Nephron (organoid): ENCODE measurements around the gene NHS.

Source experiments
- H3K27ac Mint-ChIP-seq, 3 experiments: 2 replicates each; pipeline ENCODE4 v1.8.0; 2020; ENCODE audit warnings: mixed read lengths in 3 of 3, mild to moderate bottlenecking in 2 of 3, moderate library complexity in 1 of 3
- H3K27me3 Mint-ChIP-seq: 2 replicates; pipeline ENCODE4 v1.8.0; 2021; ENCODE audit warnings: low read depth, mild to moderate bottlenecking, moderate library complexity, mixed read lengths
- H3K36me3 Mint-ChIP-seq: 2 replicates; pipeline ENCODE4 v1.8.0; 2020; ENCODE audit warnings: low read depth, mixed read lengths
- H3K4me1 Mint-ChIP-seq: 2 replicates; pipeline ENCODE4 v1.8.0; 2020; ENCODE audit warnings: mixed read lengths
- H3K4me3 Mint-ChIP-seq, 3 experiments: 2 replicates each; pipeline ENCODE4 v1.8.0; 2020; ENCODE audit warnings: mild to moderate bottlenecking in 3 of 3, mixed read lengths in 3 of 3, moderate library complexity in 2 of 3
- H3K9me3 Mint-ChIP-seq: 2 replicates; pipeline ENCODE4 v1.8.0; 2020; ENCODE audit warnings: mixed read lengths
- CTCF ChIP-seq, 3 experiments: fragments of 200-600 bp; sonication (generic); IDR thresholded peaks; one replicate each; pipeline ENCODE4 v1.5.0; 2021; ENCODE audit warnings: antibody characterized with exemption in 3 of 3; ENCODE audit not compliant: unreplicated experiment in 3 of 3

The NHS gene

GRCh38 chrX:17368002-17368401, 7.0 kb upstream of the NHS start:
- peaks cover 21% of the 10 kb centered on the region for H3K27me3 Mint-ChIP-seq
- no peak overlapping the region for H3K4me3 Mint-ChIP-seq
- H3K4me1 Mint-ChIP-seq: peaks cover 43% of the 10 kb centered on the region
- TF ChIP-seq CTCF (IDR thresholded peaks at IDR 0.05; ENCODE audit: unreplicated experiment in 3 of 3): no peak
- H3K27ac Mint-ChIP-seq: peak overlapping the region; percentile 13 to 50 (median 41)
- H3K9me3 Mint-ChIP-seq: no peaks in the 10 kb centered on the region
- no peaks in the 10 kb centered on the region for H3K36me3 Mint-ChIP-seq

GRCh38 chrX:17369309-17369708, 5.7 kb upstream of the NHS start:
- H3K4me3 Mint-ChIP-seq: no peak overlapping the region
- H3K36me3 Mint-ChIP-seq: no peaks in the 10 kb centered on the region
- peaks cover 21% of the 10 kb centered on the region for H3K27me3 Mint-ChIP-seq
- TF ChIP-seq CTCF (IDR thresholded peaks at IDR 0.05; ENCODE audit: unreplicated experiment in 3 of 3): no peak
- H3K9me3 Mint-ChIP-seq: no peaks in the 10 kb centered on the region
- peak overlapping the region; percentile 41 to 69 (median 66) for H3K27ac Mint-ChIP-seq
- peaks cover 55% of the 10 kb centered on the region for H3K4me1 Mint-ChIP-seq

GRCh38 chrX:17370191-17370590, 4.8 kb upstream of the NHS start:
- no peak for TF ChIP-seq CTCF (IDR thresholded peaks at IDR 0.05; ENCODE audit: unreplicated experiment in 3 of 3)
- H3K4me1 Mint-ChIP-seq: peaks cover 62% of the 10 kb centered on the region
- no peak overlapping the region for H3K4me3 Mint-ChIP-seq
- no peaks in the 10 kb centered on the region for H3K9me3 Mint-ChIP-seq
- H3K36me3 Mint-ChIP-seq: no peaks in the 10 kb centered on the region
- peaks cover 27% of the 10 kb centered on the region for H3K27me3 Mint-ChIP-seq
- peak overlapping the region in 2 of 3 experiments; percentile 41 to 53 for H3K27ac Mint-ChIP-seq

- H3K9me3 Mint-ChIP-seq: no peaks in the 10 kb centered on the region
- peaks cover 32% of the 10 kb centered on the region for H3K27me3 Mint-ChIP-seq
- TF ChIP-seq CTCF (IDR thresholded peaks at IDR 0.05; ENCODE audit: unreplicated experiment in 3 of 3): no peak
- H3K36me3 Mint-ChIP-seq: no peaks in the 10 kb centered on the region
- H3K27ac Mint-ChIP-seq: peak overlapping the region in 1 of 3 experiments; percentile 97
- peak overlapping the region in 1 of 3 experiments; percentile 65 for H3K4me3 Mint-ChIP-seq
- peaks cover 62% of the 10 kb centered on the region for H3K4me1 Mint-ChIP-seq
Measured at GRCh38 chrX:17372052-17372451, 2.9 kb upstream of the NHS start.

- TF ChIP-seq CTCF (IDR thresholded peaks at IDR 0.05; ENCODE audit: unreplicated experiment in 3 of 3): no peak
- H3K27me3 Mint-ChIP-seq: peaks cover 45% of the 10 kb centered on the region
- H3K4me3 Mint-ChIP-seq: peak overlapping the region in 2 of 3 experiments; percentile 90 to 91
- H3K36me3 Mint-ChIP-seq: no peaks in the 10 kb centered on the region
- H3K9me3 Mint-ChIP-seq: peaks cover 2% of the 10 kb centered on the region
- peak overlapping the region in 2 of 3 experiments; percentile 95 to 97 for H3K27ac Mint-ChIP-seq
- peaks cover 66% of the 10 kb centered on the region for H3K4me1 Mint-ChIP-seq
Measured at GRCh38 chrX:17373337-17373736, 1.7 kb upstream of the NHS start.

- no peak for TF ChIP-seq CTCF (IDR thresholded peaks at IDR 0.05; ENCODE audit: unreplicated experiment in 3 of 3)
- Mint-ChIP-seq H3K4me3 (peak overlapping the region; percentile 90 to 91 (median 91)), H3K27ac (peak overlapping the region; percentile 77 to 97 (median 77))
Measured at GRCh38 chrX:17375367-17375636, 302 bp downstream of the NHS start.

More at GRCh38 chrX:17375367-17375636, 302 bp downstream of the NHS start:
- peaks cover 53% of the 10 kb centered on the region for H3K4me1 Mint-ChIP-seq
- H3K36me3 Mint-ChIP-seq: peaks cover 10% of the 10 kb centered on the region
- H3K9me3 Mint-ChIP-seq: peaks cover 11% of the 10 kb centered on the region
- H3K27me3 Mint-ChIP-seq: peaks cover 52% of the 10 kb centered on the region
